Left renal cortex interstitium (tissue), 4 donors: ENCODE measurements around the gene PCDHB8. TPM values are rescaled to one million over a fixed set of nuclear protein-coding genes. Genes with fewer than 3 reads are reported as not detected.
"Not testable (repeated sequence)": the region's sequence is repeated elsewhere in the genome, so short reads cannot be mapped to it uniquely, and the experiment has no call there.

Experiments used
- DNase-seq, 4 donors: peaks; one replicate each; pipeline ENCODE4 v3.0.0-alpha.2; 2013; ENCODE audit warnings: low read depth in 4 of 4, low spot score in 2 of 4, missing footprints in 1 of 4
- polyA plus RNA-seq, 4 donors: library from polyadenylated mRNA; unstranded; fragments of 120-200 nt; gene quantifications; one replicate each; pipeline ENCODE4 v1.2.1, GENCODE V29; 2013; ENCODE audit not compliant: insufficient read length in 4 of 4

The PCDHB8 gene
- polyA plus RNA-seq, 4 donors: 1.5 to 4.5 (median 2.8) TPM

GRCh38 chr5:141182248-141182647, 4.7 kb downstream of the PCDHB8 start, which contains the start of gene PCDHB16:
Gene PCDHB16 (plus strand): TSS chr5:141182387. CDS start chr5:141182560, 173 bp downstream.
- DNase-seq: no peak

- DNase-seq: not testable (repeated sequence)
Observed at GRCh38 chr5:141184117-141184855, 6.7 kb downstream of the PCDHB8 start.

GRCh38 chr5:141186897-141187512, 9.4 kb downstream of the PCDHB8 start, which contains the start of gene PCDHB9:
Gene PCDHB9 (plus strand): TSS chr5:141187161. CDS start chr5:141187319, 158 bp downstream.
- DNase-seq: no peak

GRCh38 chr5:141188682-141189081, 11.1 kb downstream of the PCDHB8 start:
- not testable (repeated sequence) for DNase-seq

- DNase-seq: not testable (repeated sequence)
Observed at GRCh38 chr5:141189131-141189530, 11.5 kb downstream of the PCDHB8 start.

- no peak for DNase-seq
Observed at GRCh38 chr5:141192110-141192725, 14.6 kb downstream of the PCDHB8 start, which contains the start of gene PCDHB10. Gene PCDHB10 (plus strand): TSS chr5:141192353. CDS start chr5:141192553, 200 bp downstream.

GRCh38 chr5:141194332-141194731, 16.7 kb downstream of the PCDHB8 start:
- not testable (repeated sequence) for DNase-seq

GRCh38 chr5:141196363-141196762, 18.8 kb downstream of the PCDHB8 start:
- DNase-seq: no peak

GRCh38 chr5:141199359-141200235, 22.0 kb downstream of the PCDHB8 start, which contains the start of gene PCDHB11:
Gene PCDHB11 (plus strand): TSS chr5:141199627. CDS start chr5:141199775, 148 bp downstream.
- no peak for DNase-seq

GRCh38 chr5:141201126-141201525, 23.5 kb downstream of the PCDHB8 start:
- not testable (repeated sequence) for DNase-seq

- DNase-seq: not testable (repeated sequence)
Observed at GRCh38 chr5:141201646-141202045, 24.1 kb downstream of the PCDHB8 start.

- no peak for DNase-seq
Observed at GRCh38 chr5:141208478-141208877, 30.9 kb downstream of the PCDHB8 start, which contains the start of gene PCDHB12. Gene PCDHB12 (plus strand): TSS chr5:141208719. CDS start chr5:141208908, 189 bp downstream.

- not testable (repeated sequence) for DNase-seq
Observed at GRCh38 chr5:141210281-141210680, 32.7 kb downstream of the PCDHB8 start.

- DNase-seq: not testable (repeated sequence)
Observed at GRCh38 chr5:141210849-141211248, 33.3 kb downstream of the PCDHB8 start.

GRCh38 chr5:141213656-141214339, 36.2 kb downstream of the PCDHB8 start, which contains the start of gene PCDHB13:
Gene PCDHB13 (plus strand): TSS chr5:141213919. CDS start chr5:141214124, 205 bp downstream.
- not testable (repeated sequence) for DNase-seq

GRCh38 chr5:141214583-141214982, 37.0 kb downstream of the PCDHB8 start:
- DNase-seq: not testable (repeated sequence)

GRCh38 chr5:141215504-141215903, 37.9 kb downstream of the PCDHB8 start:
- not testable (repeated sequence) for DNase-seq

GRCh38 chr5:141216035-141216434, 38.4 kb downstream of the PCDHB8 start:
- not testable (repeated sequence) for DNase-seq

- DNase-seq: no peak
Observed at GRCh38 chr5:141223112-141223783, 45.7 kb downstream of the PCDHB8 start, which contains the start of gene PCDHB14. Gene PCDHB14 (plus strand): TSS chr5:141223343. CDS start chr5:141223506, 163 bp downstream.
